Endothelial cell of umbilical vein (primary cell): ENCODE results near the gene DLD. TPM values are rescaled to one million over a fixed set of nuclear protein-coding genes. Genes with fewer than 3 reads are reported as not detected.

ENCODE experiments used
- BruUV-seq: library from RNA; stranded (reverse); fragments of 400-500 nt; replicated peaks from 2 replicates; lab custom pipeline; 2021; lab: Mats Ljungman, UMichigan
- CTCF ChIA-PET: fragments of 300-600, 350-600 bp; sonication (Branson Sonifier 250); formaldehyde crosslinking; loops from one replicate; lab custom pipeline; 2021; ENCODE audit warnings: antibody characterized with exemption, inconsistent platforms; lab: Charles Lee
- POLR2A ChIA-PET: fragments of 300-600, 350-600 bp; sonication (Branson Sonifier 250); formaldehyde crosslinking; loops from one replicate; lab custom pipeline; 2021; ENCODE audit warnings: antibody characterized with exemption, inconsistent platforms; lab: Charles Lee
- DNase-seq: peaks from one replicate; pipeline ENCODE4 v3.0.0-alpha.2; 2011; ENCODE audit warnings: low read depth, low spot score
- FAIRE-seq: peaks from 2 replicates; lab custom pipeline; 2011; peaks lifted over from hg19 to GRCh38; lab: Jason Lieb, UNC
- H2AFZ ChIP-seq: 2 replicates; pipeline ENCODE4 v1.6.0; 2012; ENCODE audit warnings: low read depth, low read length, control low read depth, inconsistent platforms
- H3K27ac ChIP-seq: 2 replicates; pipeline ENCODE4 v1.5.1; 2011; ENCODE audit warnings: low read depth, mild to moderate bottlenecking, control low read depth, low read length, moderate library complexity; ENCODE audit not compliant: insufficient read depth
- H3K27me3 ChIP-seq, 2 experiments: 2 replicates each; pipeline versions ENCODE4 v1.6.0 to v1.6.1; 2011; ENCODE audit warnings: low read length in 2 of 2, mixed read lengths in 1 of 2; ENCODE audit not compliant: control insufficient read depth in 2 of 2, insufficient read depth in 2 of 2
- H3K36me3 ChIP-seq, 2 experiments: 2 replicates in 1 of 2; 3 replicates in 1 of 2; pipeline ENCODE4 v1.5.1; 2011; ENCODE audit warnings: low read length in 2 of 2, mild to moderate bottlenecking in 1 of 2, moderate library complexity in 1 of 2; ENCODE audit not compliant: control insufficient read depth in 2 of 2, insufficient read depth in 2 of 2; ENCODE audit errors: extremely low read depth in 1 of 2
- H3K4me1 ChIP-seq: 3 replicates; pipeline ENCODE4 v1.5.1; 2011; ENCODE audit warnings: mild to moderate bottlenecking, low read length; ENCODE audit not compliant: control insufficient read depth, insufficient read depth; ENCODE audit errors: extremely low read depth
- H3K4me2 ChIP-seq: 2 replicates; pipeline ENCODE4 v1.6.1; 2011; ENCODE audit warnings: low read length, control low read depth, mixed read lengths; ENCODE audit not compliant: insufficient read depth
- H3K4me3 ChIP-seq, 3 experiments: fragments of 200-600 bp in 1 of 3; sonication (generic), shearing (Covaris generic) in 1 of 3; replicated peaks in 1 of 3; 2 replicates each; pipeline ENCODE4 v1.5.1; 2011 to 2016; ENCODE audit warnings: control low read depth in 3 of 3, low read length in 3 of 3, mild to moderate bottlenecking in 2 of 3, inconsistent platforms in 1 of 3, low read depth in 1 of 3, moderate library complexity in 1 of 3; ENCODE audit not compliant: insufficient read depth in 1 of 3
- H3K79me2 ChIP-seq: 2 replicates; pipeline ENCODE4 v1.6.0; 2012; ENCODE audit warnings: low read length, inconsistent platforms; ENCODE audit not compliant: control insufficient read depth, insufficient read depth
- H3K9ac ChIP-seq: replicated peaks from 2 replicates; pipeline ENCODE3; 2011; ENCODE audit warnings: low read length, control low read depth; ENCODE audit not compliant: insufficient read depth; ENCODE audit errors: extremely low read depth
- H3K9me1 ChIP-seq: replicated peaks from 3 replicates; pipeline ENCODE4 v1.6.0; 2011; ENCODE audit warnings: mild to moderate bottlenecking, low read length; ENCODE audit not compliant: control insufficient read depth, insufficient read depth; ENCODE audit errors: extremely low read depth
- H3K9me3 ChIP-seq: replicated peaks from 2 replicates; pipeline ENCODE4 v1.5.1; 2012; ENCODE audit warnings: low read length, inconsistent platforms; ENCODE audit not compliant: control insufficient read depth, insufficient read depth
- H4K20me1 ChIP-seq: replicated peaks from 2 replicates; pipeline ENCODE3; 2011; ENCODE audit warnings: mild to moderate bottlenecking, low read length; ENCODE audit not compliant: control insufficient read depth, insufficient read depth; ENCODE audit errors: extremely low read depth
- CTCF ChIP-seq, 2 donors: IDR thresholded peaks; 1 replicate in 1 of 2; 2 replicates in 1 of 2; pipeline ENCODE4 v1.5.1; 2011; ENCODE audit warnings: low read length in 2 of 2, mild to moderate bottlenecking in 2 of 2, moderate library complexity in 2 of 2, control low read depth in 1 of 2, inconsistent platforms in 1 of 2, low read depth in 1 of 2; ENCODE audit not compliant: insufficient read depth in 1 of 2; ENCODE audit errors: extremely low read depth in 1 of 2
- EZH2 ChIP-seq: IDR thresholded peaks from 2 replicates; pipeline ENCODE4 v1.6.1; 2012; ENCODE audit warnings: borderline replicate concordance, low read depth, mild to moderate bottlenecking, moderate library complexity, low read length, inconsistent platforms; ENCODE audit not compliant: severe bottlenecking
- FOS ChIP-seq: IDR thresholded peaks from 2 replicates; pipeline ENCODE4 v1.6.1; 2011; ENCODE audit warnings: mild to moderate bottlenecking, low read length, moderate library complexity, borderline replicate concordance; ENCODE audit not compliant: insufficient read depth
- GATA2 ChIP-seq: IDR thresholded peaks from 2 replicates; pipeline ENCODE4 v1.7.0; 2011; ENCODE audit warnings: low read depth, mild to moderate bottlenecking, moderate library complexity, mixed read lengths, low read length; ENCODE audit not compliant: insufficient read length, insufficient read depth
- JUN ChIP-seq: IDR thresholded peaks from 2 replicates; pipeline ENCODE4 v1.6.1; 2011; ENCODE audit warnings: borderline replicate concordance, low read depth; ENCODE audit not compliant: insufficient read length, insufficient read depth
- MAX ChIP-seq: IDR thresholded peaks from 2 replicates; pipeline ENCODE4 v1.6.1; 2011; ENCODE audit not compliant: insufficient read depth, insufficient read length
- MYC ChIP-seq: IDR thresholded peaks from one replicate; pipeline ENCODE4 v1.6.1; 2011; ENCODE audit warnings: mild to moderate bottlenecking, low read depth, low read length
- POLR2A ChIP-seq: IDR thresholded peaks from 2 replicates; pipeline ENCODE4 v1.6.1; 2012; ENCODE audit warnings: low read depth, mild to moderate bottlenecking, control low read depth, low read length
- POLR2AphosphoS5 ChIP-seq: IDR thresholded peaks from 2 replicates; pipeline ENCODE4 v1.6.1; 2012; ENCODE audit warnings: low read depth, mild to moderate bottlenecking, control low read depth, low read length, moderate library complexity; ENCODE audit not compliant: insufficient read depth
- dilution Hi-C: fragments of 300-500 bp; cut with MboI; formaldehyde crosslinking; loops from one replicate; pipeline ENCODE4 v1.15.0; 2019; ENCODE audit warnings: low sequenced_read_pairs; ENCODE audit not compliant: extremely low pct_ligation_motif_present
- intact Hi-C: fragments of 100-400 bp; cut with micrococcal nuclease; formaldehyde crosslinking; loops from one replicate; pipeline ENCODE4 v1.10.0; 2022
- polyA plus RNA-seq, 4 experiments: library from polyadenylated mRNA; depleted of rRNA in 3 of 4; stranded (reverse) in 3 of 4; unstranded in 1 of 4; fragments of >200 nt; gene quantifications; 2 replicates each; pipeline versions ENCODE4 v1.2.1 to v1.2.3, GENCODE V29; 2011 to 2012; ENCODE audit warnings: missing spikeins in 1 of 4
- total RNA-seq: library from RNA; stranded (reverse); gene quantifications from 2 replicates; pipeline ENCODE4 v1.2.3, GENCODE V29; 2021

The DLD gene
- total and polyA plus RNA-seq, 2 donors (not counting 3 experiments of a cell fraction or from before 2014, with no cell fraction given) = 61.7 to 95.0 TPM

GRCh38 chr7:107911981-107912380 lies 21.0 kb downstream of the DLD start:
- no peak overlapping the region for H3K4me2 ChIP-seq
- dilution Hi-C loops (no loop called here), intact Hi-C loops (no loop called here)
- no peaks in the 10 kb centered on the region for H3K27me3 ChIP-seq
- peaks cover 2% of the 10 kb centered on the region for H3K9me1 ChIP-seq
- FAIRE-seq = no peak
- CTCF ChIA-PET = interaction anchor here (1.2 to 2.5 kb wide), 3 partner anchors 10 to 234 kb away, joined by 3 to 8 read pairs (median 4); no protein-coding TSS in a partner anchor
- no peak overlapping the region for H3K4me3 ChIP-seq
- H4K20me1 ChIP-seq = no peaks in the 10 kb centered on the region
- POLR2A ChIA-PET = interaction anchor here (0.7 kb wide), 1 partner anchor 372 kb away, joined by 3 read pairs; no protein-coding TSS in a partner anchor
- TF ChIP-seq POLR2AphosphoS5 = no peak
- TF ChIP-seq MYC = no peak
- TF ChIP-seq MAX = no peak
- TF ChIP-seq JUN = no peak
- no peak for TF ChIP-seq GATA2
- no peak for TF ChIP-seq POLR2A
- TF ChIP-seq EZH2 = no peak
- TF ChIP-seq CTCF (IDR thresholded peaks at IDR 0.05; ENCODE audit: extremely low read depth in 1 of 2, insufficient read depth in 1 of 2, low read depth in 1 of 2, low read length in 2 of 2) = no peak
- TF ChIP-seq FOS = no peak
- no peak overlapping the region for H3K27ac ChIP-seq
- H3K9ac ChIP-seq = no peak overlapping the region
- peaks cover 9 to 21% of the 10 kb centered on the region in 2 experiments for H3K36me3 ChIP-seq
- H2AFZ ChIP-seq = no peak overlapping the region
- DNase-seq = no peak
- peaks cover 10% of the 10 kb centered on the region for H3K79me2 ChIP-seq
- no TSS peak for BruUV-seq
- no peaks in the 10 kb centered on the region for H3K9me3 ChIP-seq
- peaks cover 6% of the 10 kb centered on the region for H3K4me1 ChIP-seq
